Subcutaneous abdominal adipose tissue (tissue), 5 donors: ENCODE results near the gene NAA20.

Experiments
- H3K27ac ChIP-seq: one replicate; pipeline ENCODE4 v1.7.0; 2013; ENCODE audit warnings: low read depth, mild to moderate bottlenecking, inconsistent platforms, low read length, moderate library complexity
- H3K27me3 ChIP-seq, 5 donors: one replicate each; pipeline ENCODE4 v1.7.0; 2013; ENCODE audit warnings: low read length in 5 of 5, inconsistent platforms in 1 of 5; ENCODE audit not compliant: control insufficient read depth in 5 of 5, insufficient read depth in 4 of 5
- H3K36me3 ChIP-seq, 5 donors: one replicate each; pipeline ENCODE4 v1.7.0; 2013; ENCODE audit warnings: low read length in 5 of 5; ENCODE audit not compliant: control insufficient read depth in 5 of 5, insufficient read depth in 5 of 5
- H3K4me1 ChIP-seq, 5 donors: one replicate each; pipeline ENCODE4 v1.7.0; 2013; ENCODE audit warnings: low read length in 5 of 5, mild to moderate bottlenecking in 3 of 5, moderate library complexity in 1 of 5; ENCODE audit not compliant: control insufficient read depth in 5 of 5, insufficient read depth in 5 of 5
- H3K4me3 ChIP-seq, 5 donors: one replicate each; pipeline ENCODE4 v1.7.0; 2013; ENCODE audit warnings: low read length in 5 of 5, low read depth in 1 of 5
- H3K9ac ChIP-seq, 5 donors: one replicate each; pipeline ENCODE4 v1.7.0; 2013; ENCODE audit warnings: low read length in 5 of 5, mild to moderate bottlenecking in 4 of 5, moderate library complexity in 3 of 5
- H3K9me3 ChIP-seq, 5 donors: one replicate each; pipeline ENCODE4 v1.7.0; 2013; ENCODE audit warnings: low read length in 5 of 5; ENCODE audit not compliant: control insufficient read depth in 5 of 5
- donor health status: healthy.
- donor health status: healthy.
- donor health status: healthy.
- donor health status: healthy.
- donor health status: healthy.

Gene NAA20

DNA sequence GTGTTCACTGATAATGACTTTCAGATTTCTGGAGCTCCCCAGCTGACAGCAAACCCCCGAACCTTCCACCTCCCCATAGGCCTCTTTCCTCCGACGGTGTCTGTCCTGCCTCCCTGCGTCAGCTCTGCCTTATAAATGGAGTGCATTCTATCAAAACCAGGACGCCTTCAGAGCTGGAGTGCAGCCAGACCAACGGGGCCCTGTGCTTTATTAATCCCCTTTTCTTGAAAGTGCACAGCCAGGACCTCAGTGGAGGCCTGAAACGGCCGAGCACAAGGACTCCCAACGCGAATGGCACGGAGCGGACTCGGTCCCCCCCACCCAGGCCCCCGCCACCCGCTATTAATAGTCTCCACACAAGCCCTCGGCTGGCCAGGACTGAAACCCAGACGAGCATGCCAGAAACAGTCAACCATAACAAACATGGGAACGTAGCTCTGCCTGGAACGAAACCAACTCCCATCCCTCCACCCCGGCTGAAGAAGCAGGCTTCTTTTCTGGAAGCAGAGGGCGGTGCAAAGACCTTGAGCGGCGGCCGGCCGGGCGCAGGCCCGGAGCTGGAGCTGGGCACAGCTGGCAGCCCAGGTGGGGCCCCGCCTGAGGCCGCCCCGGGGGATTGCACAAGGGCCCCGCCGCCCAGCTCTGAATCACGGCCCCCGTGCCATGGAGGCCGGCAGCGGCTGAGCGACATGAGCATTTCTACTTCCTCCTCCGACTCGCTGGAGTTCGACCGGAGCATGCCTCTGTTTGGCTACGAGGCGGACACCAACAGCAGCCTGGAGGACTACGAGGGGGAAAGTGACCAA lies 42.3 kb upstream of the NAA20 start:
- Histone ChIP-seq H3K27ac (peak overlapping the region; percentile 96), H3K9me3 (no peaks in the 10 kb centered on the region), H3K36me3 (peaks cover 0 to 40% (median 27%) of the 10 kb centered on the region in 5 donors), H3K4me1 (peaks cover 11 to 60% (median 55%) of the 10 kb centered on the region in 5 donors), H3K4me3 (peak overlapping the region; percentile 63 to 90 (median 72)), H3K27me3 (no peaks in the 10 kb centered on the region), H3K9ac (peak overlapping the region; percentile 48 to 77 (median 66))

DNA sequence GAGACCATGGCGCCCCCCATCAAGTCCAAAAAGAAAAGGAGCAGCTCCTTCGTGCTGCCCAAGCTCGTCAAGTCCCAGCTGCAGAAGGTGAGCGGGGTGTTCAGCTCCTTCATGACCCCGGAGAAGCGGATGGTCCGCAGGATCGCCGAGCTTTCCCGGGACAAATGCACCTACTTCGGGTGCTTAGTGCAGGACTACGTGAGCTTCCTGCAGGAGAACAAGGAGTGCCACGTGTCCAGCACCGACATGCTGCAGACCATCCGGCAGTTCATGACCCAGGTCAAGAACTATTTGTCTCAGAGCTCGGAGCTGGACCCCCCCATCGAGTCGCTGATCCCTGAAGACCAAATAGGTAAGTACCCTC lies 41.7 kb upstream of the NAA20 start:
- peak overlapping the region; percentile 96 for H3K27ac ChIP-seq
- H3K9ac ChIP-seq, result peak overlapping the region in 4 of 5 donors; percentile 48 to 66 (median 60)
- H3K36me3 ChIP-seq, result peaks cover 0 to 42% (median 24%) of the 10 kb centered on the region in 5 donors
- no peaks in the 10 kb centered on the region for H3K27me3 ChIP-seq
- H3K9me3 ChIP-seq, result no peaks in the 10 kb centered on the region
- peaks cover 11 to 62% (median 55%) of the 10 kb centered on the region in 5 donors for H3K4me1 ChIP-seq
- peak overlapping the region; percentile 63 to 90 (median 72) for H3K4me3 ChIP-seq

DNA sequence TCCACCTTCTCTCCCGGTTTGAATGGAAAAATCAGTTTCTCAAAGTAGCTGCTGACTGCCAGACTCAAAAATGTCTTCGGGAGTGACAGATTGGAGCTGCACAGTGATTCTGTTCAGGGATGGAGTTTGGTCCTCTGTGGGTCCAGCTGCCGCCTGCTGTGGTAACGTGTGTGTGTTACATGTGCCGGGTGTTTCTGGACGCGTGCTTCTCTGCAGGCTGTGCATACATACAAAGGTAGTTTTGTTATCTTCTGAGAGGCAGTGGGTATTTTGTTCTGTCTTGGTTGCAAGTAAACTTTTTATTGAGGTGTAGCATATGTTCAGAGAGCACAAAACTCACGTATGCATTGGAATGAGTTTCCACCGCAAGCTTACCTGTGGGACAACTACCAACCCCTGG lies 41.3 kb upstream of the NAA20 start:
- H3K9me3 ChIP-seq, result no peaks in the 10 kb centered on the region
- H3K4me1 ChIP-seq, result peaks cover 11 to 67% (median 58%) of the 10 kb centered on the region in 5 donors
- H3K36me3 ChIP-seq, result peaks cover 0 to 42% (median 22%) of the 10 kb centered on the region in 5 donors
- peak overlapping the region; percentile 96 for H3K27ac ChIP-seq
- H3K4me3 ChIP-seq, result peak overlapping the region; percentile 63 to 90 (median 72)
- peak overlapping the region in 4 of 5 donors; percentile 44 to 60 (median 48) for H3K9ac ChIP-seq
- no peaks in the 10 kb centered on the region for H3K27me3 ChIP-seq

DNA sequence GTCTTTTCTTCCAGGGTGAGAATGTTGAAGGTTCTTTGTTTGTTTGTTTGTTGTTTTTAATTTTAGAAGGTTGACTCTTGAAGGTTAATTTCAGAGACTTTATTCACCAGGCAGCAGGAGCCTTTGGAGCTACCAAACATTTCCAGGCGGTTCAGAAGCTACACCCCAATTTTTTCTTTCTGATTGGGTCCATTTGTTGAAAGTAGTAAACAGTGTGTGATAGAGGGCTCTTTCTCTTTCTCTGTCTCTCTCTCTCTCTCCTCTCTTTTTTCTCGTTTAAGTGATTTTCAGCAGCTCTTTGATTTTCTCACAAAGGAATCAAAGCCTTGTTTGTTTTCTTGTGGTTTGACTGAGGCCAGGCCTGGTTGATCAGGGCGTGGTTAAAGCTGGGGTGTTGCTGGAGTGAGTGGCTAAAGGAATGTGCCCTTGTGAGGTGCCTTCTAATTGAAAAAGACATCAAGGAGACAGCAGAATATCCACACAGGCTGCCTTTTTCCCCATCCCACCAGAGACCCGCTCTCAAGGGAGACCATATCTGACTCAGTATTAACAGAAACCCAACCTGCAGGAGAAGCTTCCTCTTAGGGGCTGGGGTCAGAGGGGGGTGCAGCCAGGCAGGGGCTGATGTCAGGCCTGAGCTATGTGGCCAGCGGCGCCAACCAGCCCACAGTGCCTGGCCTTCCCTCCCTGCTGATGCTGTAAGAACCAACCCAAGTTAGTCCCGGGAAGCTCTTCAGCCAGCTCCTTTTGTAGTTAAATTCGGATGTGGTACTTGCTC lies 40.4 kb upstream of the NAA20 start:
- H3K4me1 ChIP-seq, result peaks cover 11 to 73% (median 58%) of the 10 kb centered on the region in 5 donors
- peak overlapping the region; percentile 96 for H3K27ac ChIP-seq
- no peaks in the 10 kb centered on the region for H3K9me3 ChIP-seq
- peak overlapping the region; percentile 44 to 60 (median 46) for H3K9ac ChIP-seq
- no peaks in the 10 kb centered on the region for H3K27me3 ChIP-seq
- H3K36me3 ChIP-seq, result peaks cover 0 to 36% (median 19%) of the 10 kb centered on the region in 5 donors
- peak overlapping the region; percentile 63 to 90 (median 72) for H3K4me3 ChIP-seq

DNA sequence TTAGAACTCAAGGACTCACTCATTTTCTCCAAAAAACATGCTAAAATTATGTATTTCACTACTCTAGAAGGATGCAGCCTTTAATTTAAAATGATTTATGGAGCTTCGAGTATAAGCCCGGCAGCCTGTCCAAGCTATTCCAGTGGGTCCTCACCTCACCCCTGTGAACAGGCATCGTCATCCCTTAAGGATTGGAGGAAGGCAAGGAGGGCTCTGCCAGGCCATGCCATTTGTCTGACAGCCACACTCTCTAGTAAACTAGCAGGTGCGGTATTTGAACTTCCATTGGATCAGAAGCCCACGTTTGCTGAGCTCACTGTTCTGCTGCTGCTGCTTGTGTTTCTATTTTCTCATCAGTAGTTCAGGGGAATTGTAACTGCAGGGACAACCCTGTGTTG lies 39.8 kb upstream of the NAA20 start:
- Histone ChIP-seq H3K36me3 (peaks cover 0 to 30% (median 19%) of the 10 kb centered on the region in 5 donors), H3K4me1 (peaks cover 11 to 79% (median 58%) of the 10 kb centered on the region in 5 donors), H3K9me3 (no peaks in the 10 kb centered on the region), H3K9ac (peak overlapping the region in 4 of 5 donors; percentile 50 to 60 (median 54)), H3K27ac (peak overlapping the region; percentile 96), H3K27me3 (no peaks in the 10 kb centered on the region), H3K4me3 (peak overlapping the region; percentile 56 to 76 (median 68))

DNA sequence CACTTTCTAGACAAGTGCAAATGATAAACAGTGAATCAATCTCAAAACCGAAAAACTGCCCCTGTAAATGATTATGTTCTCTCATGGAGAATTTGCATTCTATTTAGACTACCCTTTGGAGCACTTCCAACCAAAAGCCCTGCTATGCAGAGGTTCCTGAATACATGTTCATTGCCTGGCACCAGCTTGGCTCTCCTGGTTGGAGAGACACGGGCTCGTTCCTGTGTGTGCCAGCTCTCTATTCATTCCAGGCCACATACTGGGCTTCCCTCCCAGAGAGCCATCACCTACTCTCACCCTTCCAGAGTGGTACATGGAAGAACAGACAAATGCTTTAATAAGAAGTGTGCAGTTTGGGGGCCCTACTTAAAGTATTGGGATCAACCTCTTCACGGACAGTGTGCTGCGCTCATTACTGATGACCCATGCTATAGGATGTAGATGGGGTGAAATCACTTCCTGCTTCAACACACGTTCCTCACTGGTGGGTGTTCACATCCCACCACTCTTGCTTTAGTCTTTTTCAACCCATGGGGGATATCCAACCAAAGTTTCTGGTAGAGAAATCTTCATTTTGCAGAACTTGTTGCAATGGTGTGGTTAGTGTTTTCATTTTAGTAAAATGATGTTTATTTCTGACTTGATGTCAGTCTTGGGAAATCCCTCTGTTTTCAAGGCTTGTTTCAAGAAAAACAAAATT lies 38.5 kb upstream of the NAA20 start:
- Histone ChIP-seq H3K4me3 (peak overlapping the region in 3 of 5 donors; percentile 7 to 72 (median 25)), H3K4me1 (peaks cover 11 to 80% (median 51%) of the 10 kb centered on the region in 5 donors), H3K9me3 (no peaks in the 10 kb centered on the region), H3K36me3 (peaks cover 0 to 31% (median 24%) of the 10 kb centered on the region in 5 donors), H3K27me3 (no peaks in the 10 kb centered on the region), H3K27ac (peak overlapping the region; percentile 96), H3K9ac (peak overlapping the region in 1 of 5 donors; percentile 28)

DNA sequence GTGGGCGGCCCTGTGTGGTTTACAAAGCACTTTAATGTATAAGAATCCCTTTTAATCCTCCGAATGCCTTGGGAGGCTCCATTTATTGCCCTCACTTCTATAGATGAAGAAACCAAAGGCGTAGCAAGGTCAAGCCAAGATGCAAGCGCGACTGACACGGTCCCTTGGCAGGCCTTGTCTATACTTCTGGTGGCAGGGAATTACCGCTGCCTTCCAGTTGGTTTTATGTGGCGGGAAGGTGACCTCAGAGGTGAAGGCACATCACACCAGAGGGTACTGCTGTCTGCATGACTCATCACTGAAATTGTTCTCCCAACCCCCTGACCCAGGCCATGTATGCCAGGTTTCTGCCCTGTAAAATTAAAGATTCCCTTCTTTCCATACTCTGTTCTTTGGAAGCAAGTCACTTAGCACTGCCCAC lies 36.1 kb upstream of the NAA20 start:
- peaks cover 6 to 74% (median 42%) of the 10 kb centered on the region in 5 donors for H3K4me1 ChIP-seq
- H3K9me3 ChIP-seq, result no peaks in the 10 kb centered on the region
- H3K27ac ChIP-seq, result peak overlapping the region; percentile 7
- H3K36me3 ChIP-seq, result peaks cover 0 to 29% (median 17%) of the 10 kb centered on the region in 5 donors
- no peaks in the 10 kb centered on the region for H3K27me3 ChIP-seq
- H3K4me3 ChIP-seq, result no peak overlapping the region
- no peak overlapping the region for H3K9ac ChIP-seq

DNA sequence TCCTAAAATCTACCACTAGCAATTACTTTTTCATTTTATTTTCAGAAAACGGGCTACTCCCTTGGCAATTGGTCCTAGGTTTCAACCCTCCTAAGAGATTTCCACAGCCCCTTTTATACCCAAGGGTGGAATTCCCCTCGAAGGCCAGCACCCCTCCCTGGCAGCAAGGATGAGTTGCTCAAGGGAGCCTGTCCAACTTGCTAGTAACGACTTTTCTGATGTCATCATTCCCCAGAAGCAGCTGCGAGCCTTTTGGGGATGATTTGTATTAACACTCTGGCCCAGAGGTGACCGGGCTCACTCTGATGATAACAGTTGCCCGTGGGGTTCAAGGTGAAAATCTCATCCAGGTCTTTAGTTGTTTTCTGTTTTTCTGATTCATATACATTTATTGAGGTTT lies 30.7 kb upstream of the NAA20 start:
- Histone ChIP-seq H3K27ac (peak overlapping the region; percentile 64), H3K4me1 (peaks cover 8 to 65% (median 45%) of the 10 kb centered on the region in 5 donors), H3K4me3 (no peak overlapping the region), H3K36me3 (peaks cover 2 to 31% (median 10%) of the 10 kb centered on the region in 5 donors), H3K9me3 (no peaks in the 10 kb centered on the region), H3K27me3 (no peaks in the 10 kb centered on the region), H3K9ac (peak overlapping the region in 1 of 5 donors; percentile 10)

DNA sequence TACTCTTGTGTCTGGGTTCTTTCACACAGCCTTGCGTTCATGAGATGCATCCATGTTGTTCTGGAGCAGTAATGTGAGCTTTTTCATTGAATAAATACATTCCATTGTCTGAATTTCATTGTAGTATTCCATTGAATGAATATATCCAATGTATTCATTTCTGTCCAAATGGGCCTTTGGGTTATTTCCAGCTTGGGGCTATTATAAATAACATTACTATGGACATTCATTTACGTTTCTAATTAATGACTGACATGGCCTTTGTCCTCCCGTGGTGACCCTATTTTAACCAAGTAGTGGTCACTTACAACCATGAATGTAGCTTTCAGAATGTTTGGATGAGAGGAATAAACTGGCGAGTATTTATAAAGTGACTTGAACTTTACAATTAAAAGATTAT lies 30.1 kb upstream of the NAA20 start:
- Histone ChIP-seq H3K9ac (no peak overlapping the region), H3K4me3 (no peak overlapping the region), H3K27me3 (no peaks in the 10 kb centered on the region), H3K27ac (peak overlapping the region; percentile 60), H3K9me3 (no peaks in the 10 kb centered on the region), H3K4me1 (peaks cover 8 to 61% (median 46%) of the 10 kb centered on the region in 5 donors), H3K36me3 (peaks cover 2 to 29% (median 11%) of the 10 kb centered on the region in 5 donors)
